GM23338 (cell line): Measurements from ENCODE around the gene GRIK2. TPM values are rescaled to one million over a fixed set of nuclear protein-coding genes. Genes with fewer than 3 reads are reported as not detected.
A peak's percentile ranks its signal among the peaks of the same experiment; 100 is the strongest.

ENCODE experiments used
- ATAC-seq: fragments of 200-7000 bp; cut with Tn5 transposase; 3 replicates; pipeline ENCODE4 v1.9.1; 2020
- DNase-seq: peaks from one replicate; pipeline ENCODE4 v3.0.0-alpha.2; 2015; ENCODE audit warnings: low spot score
- H2AFZ ChIP-seq: fragments of 200-600 bp; sonication (generic); 2 replicates; pipeline ENCODE4 v1.8.0; 2016; ENCODE audit warnings: antibody characterized with exemption, mild to moderate bottlenecking, moderate library complexity
- H3F3A ChIP-seq: fragments of 200-600 bp; sonication (generic); replicated peaks from 2 replicates; pipeline ENCODE4 v1.8.0; 2017; ENCODE audit warnings: antibody characterized with exemption, mixed run types, low read depth
- H3K27ac ChIP-seq: fragments of 200-600 bp; sonication (generic); 2 replicates; pipeline ENCODE4 v1.6.1; 2016; ENCODE audit warnings: low read depth
- H3K27me3 ChIP-seq: fragments of 200-600 bp; sonication (generic); 2 replicates; pipeline ENCODE4 v1.8.0; 2016; ENCODE audit warnings: mild to moderate bottlenecking, mixed run types, moderate library complexity; ENCODE audit not compliant: insufficient read depth
- H3K36me3 ChIP-seq: fragments of 200-600 bp; sonication (generic); 2 replicates; pipeline ENCODE4 v1.8.0; 2016; ENCODE audit warnings: mild to moderate bottlenecking; ENCODE audit not compliant: insufficient read depth
- H3K4me1 ChIP-seq: fragments of 200-600 bp; sonication (generic); 2 replicates; pipeline ENCODE4 v1.8.0; 2016; ENCODE audit warnings: mild to moderate bottlenecking, moderate library complexity; ENCODE audit not compliant: insufficient read depth
- H3K4me2 ChIP-seq: fragments of 200-600 bp; sonication (generic); 2 replicates; pipeline ENCODE4 v1.7.1; 2017; ENCODE audit warnings: mixed run types
- H3K4me3 ChIP-seq: fragments of 200-600 bp; sonication (generic); 2 replicates; pipeline ENCODE4 v1.6.1; 2016; ENCODE audit warnings: mixed run types
- H3K79me2 ChIP-seq: fragments of 200-600 bp; sonication (generic); replicated peaks from 2 replicates; pipeline ENCODE4 v1.8.0; 2017; ENCODE audit warnings: mild to moderate bottlenecking; ENCODE audit not compliant: insufficient read depth
- H3K9me2 ChIP-seq: fragments of 200-600 bp; sonication (generic); 2 replicates; pipeline ENCODE4 v1.8.0; 2017; ENCODE audit not compliant: insufficient read depth
- H4K20me1 ChIP-seq: fragments of 200-600 bp; sonication (generic); replicated peaks from 2 replicates; pipeline ENCODE4 v1.8.0; 2017; ENCODE audit warnings: mild to moderate bottlenecking; ENCODE audit not compliant: insufficient read depth
- H3K27ac Mint-ChIP-seq: 2 replicates; pipeline ENCODE4 v1.8.0; 2020; ENCODE audit warnings: inconsistent platforms, mild to moderate bottlenecking, moderate library complexity, mixed read lengths
- H3K27me3 Mint-ChIP-seq: 3 replicates; pipeline ENCODE4 v1.8.0; 2022; ENCODE audit warnings: low read depth, mild to moderate bottlenecking, moderate library complexity, mixed read lengths, inconsistent platforms; ENCODE audit not compliant: insufficient read depth, poor library complexity
- H3K36me3 Mint-ChIP-seq: 3 replicates; pipeline ENCODE4 v1.8.0; 2021; ENCODE audit warnings: low read depth, mild to moderate bottlenecking, inconsistent platforms, moderate library complexity, mixed read lengths
- H3K4me1 Mint-ChIP-seq: 3 replicates; pipeline ENCODE4 v1.8.0; 2020; ENCODE audit warnings: mild to moderate bottlenecking, inconsistent platforms, mixed read lengths
- H3K4me3 Mint-ChIP-seq: 3 replicates; pipeline ENCODE4 v1.8.0; 2021; ENCODE audit warnings: moderate library complexity, mild to moderate bottlenecking, inconsistent platforms, mixed read lengths
- H3K9me3 Mint-ChIP-seq: 3 replicates; pipeline ENCODE4 v1.8.0; 2020; ENCODE audit warnings: moderate library complexity, mild to moderate bottlenecking, inconsistent platforms, mixed read lengths
- CREB1 ChIP-seq: fragments of 250-450 bp; sonication (Bioruptor Pico); IDR thresholded peaks from 2 replicates; pipeline ENCODE4 v1.5.0; 2020; ENCODE audit warnings: low read depth, mild to moderate bottlenecking, moderate library complexity
- EZH2phosphoT487 ChIP-seq: fragments of 200-600 bp; sonication (generic); IDR thresholded peaks from one replicate; pipeline ENCODE4 v1.8.1; 2018; ENCODE audit warnings: antibody characterized with exemption; ENCODE audit not compliant: unreplicated experiment
- JUNB ChIP-seq: IDR thresholded peaks from one replicate; pipeline ENCODE4 v1.6.1; 2016; ENCODE audit warnings: antibody characterized with exemption; ENCODE audit not compliant: unreplicated experiment
- NANOG ChIP-seq: IDR thresholded peaks from 2 replicates; pipeline ENCODE4 v1.6.1; 2016; ENCODE audit warnings: antibody characterized with exemption, borderline replicate concordance
- POLR2AphosphoS5 ChIP-seq: IDR thresholded peaks from 2 replicates; pipeline ENCODE4 v1.6.1; 2016; ENCODE audit warnings: antibody characterized with exemption, low read depth
- STAT1 ChIP-seq: IDR thresholded peaks from one replicate; pipeline ENCODE4 v1.6.1; 2016; ENCODE audit warnings: antibody characterized with exemption; ENCODE audit not compliant: unreplicated experiment
- ZNF331 ChIP-seq: fragments of 250-450 bp; sonication (Bioruptor Pico); IDR thresholded peaks from 2 replicates; pipeline ENCODE4 v1.5.0; 2020; ENCODE audit warnings: low read depth, mild to moderate bottlenecking, moderate library complexity
- ZNF462 ChIP-seq: fragments of 250-450 bp; sonication (Bioruptor Pico); IDR thresholded peaks from 2 replicates; pipeline ENCODE4 v1.5.0; 2020; ENCODE audit warnings: mild to moderate bottlenecking, moderate library complexity
- polyA plus RNA-seq: library from polyadenylated mRNA; unstranded; fragments of >200 nt; fragmentation: Nextera tagmentation; extraction: Ambion mirVana; gene quantifications from 2 replicates; pipeline ENCODE4 v1.2.1, GENCODE V29; 2016
- total RNA-seq: library from RNA; depleted of rRNA; stranded (reverse); fragments of >200 nt; shearing (Covaris generic); gene quantifications from 2 replicates; pipeline ENCODE4 v1.2.3, GENCODE V29; 2014

Gene GRIK2
- total and polyA plus RNA-seq, 2 experiments from 2014 or later: 0.73 to 3.0 TPM

DNA sequence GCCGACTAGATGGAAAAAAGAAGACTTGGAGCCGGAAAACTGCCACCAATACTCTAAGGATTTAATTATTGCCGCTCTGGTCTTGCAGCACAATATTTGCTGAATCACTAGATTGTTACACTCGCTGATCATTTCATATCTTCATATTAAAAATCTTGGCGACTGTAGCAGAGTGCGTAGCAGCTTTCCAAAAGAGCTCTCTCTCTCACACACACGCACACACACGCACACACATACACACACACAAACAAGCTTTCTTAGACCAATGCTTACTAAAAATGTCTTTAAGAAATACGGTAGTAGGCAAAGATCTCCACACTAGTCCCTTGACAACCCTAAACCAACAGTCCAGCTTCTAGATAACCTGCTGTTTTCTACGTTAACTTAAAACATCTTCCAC, 7.7 kb downstream of the GRIK2 start (continued):
- TF ChIP-seq ZNF462 (no peak), CREB1 (no peak), JUNB (no peak), NANOG (no peak), EZH2phosphoT487 (no peak)

GRCh38 chr6:101401792-101402621, 8.5 kb downstream of the GRIK2 start:
- Histone ChIP-seq H3F3A (peaks cover 5% of the 10 kb centered on the region; the same call in 1 of the 2 replicates), H4K20me1 (no peaks in the 10 kb centered on the region), H2AFZ (peak overlapping the region; percentile 90), H3K27ac (no peak overlapping the region), H3K4me1 (peaks cover 25% of the 10 kb centered on the region), H3K4me2 (peak overlapping the region; percentile 92), H3K4me3 (peak overlapping the region; percentile 71), H3K27me3 (peaks cover 75% of the 10 kb centered on the region), H3K36me3 (no peaks in the 10 kb centered on the region), H3K79me2 (no peaks in the 10 kb centered on the region), H3K9me2 (no peaks in the 10 kb centered on the region)
- ATAC-seq: peak; percentile 70
- no peaks in the 10 kb centered on the region for H3K9me3 Mint-ChIP-seq
- H3K27ac Mint-ChIP-seq: no peak overlapping the region
- H3K4me3 Mint-ChIP-seq: peak overlapping the region; percentile 77
- H3K4me1 Mint-ChIP-seq: peaks cover 48% of the 10 kb centered on the region
- peak; percentile 81 for DNase-seq
- H3K36me3 Mint-ChIP-seq: no peaks in the 10 kb centered on the region; the same call in 2 of the 3 replicates
- H3K27me3 Mint-ChIP-seq: peaks cover 46% of the 10 kb centered on the region
- TF ChIP-seq POLR2AphosphoS5: no peak
- TF ChIP-seq JUNB: no peak
- TF ChIP-seq NANOG: no peak
- no peak for TF ChIP-seq EZH2phosphoT487
- no peak for TF ChIP-seq ZNF331 (CRISPR knock-in tag)
- TF ChIP-seq STAT1: no peak
- no peak for TF ChIP-seq ZNF462
- no peak; the same call in none of the 2 replicates for TF ChIP-seq CREB1
